Lung (tissue), 12 donors: ENCODE results near the gene MTAP. TPM values are rescaled to one million over a fixed set of nuclear protein-coding genes. Genes with fewer than 3 reads are reported as not detected.
"Not testable (repeated sequence)": the region's sequence is repeated elsewhere in the genome, so short reads cannot be mapped to it uniquely, and the experiment has no call there.

Source experiments
- ATAC-seq: fragments of 200-7000 bp; cut with Tn5 transposase; one replicate; pipeline ENCODE4 v1.9.1; 2020; ENCODE audit warnings: moderate number of reproducible peaks; ENCODE audit not compliant: insufficient read depth, low FRiP score
- DNase-seq, 3 donors: peaks; one replicate each; pipeline ENCODE4 v3.0.0-alpha.2; 2013 to 2017
- H3K27ac ChIP-seq, 2 donors: one replicate each; pipeline ENCODE4 v1.5.1; 2013; ENCODE audit warnings: mild to moderate bottlenecking in 2 of 2, moderate library complexity in 2 of 2, control low read depth in 1 of 2, inconsistent platforms in 1 of 2, low read depth in 1 of 2, low read length in 1 of 2
- H3K27me3 ChIP-seq, 3 donors: one replicate each; pipeline ENCODE4 v1.5.1; 2013; ENCODE audit warnings: low read length in 2 of 3; ENCODE audit not compliant: control insufficient read depth in 3 of 3, insufficient read depth in 3 of 3
- H3K36me3 ChIP-seq, 4 donors: one replicate each; pipeline ENCODE4 v1.5.1; 2013; ENCODE audit warnings: low read length in 4 of 4, mild to moderate bottlenecking in 1 of 4, moderate library complexity in 1 of 4; ENCODE audit not compliant: control insufficient read depth in 4 of 4, insufficient read depth in 4 of 4
- H3K4me1 ChIP-seq, 5 donors: one replicate each; pipeline ENCODE4 v1.5.1; 2013; ENCODE audit warnings: low read length in 5 of 5, mild to moderate bottlenecking in 2 of 5, moderate library complexity in 1 of 5; ENCODE audit not compliant: control insufficient read depth in 5 of 5, insufficient read depth in 5 of 5
- H3K4me3 ChIP-seq: one replicate; pipeline ENCODE4 v1.5.1; 2013; ENCODE audit warnings: mild to moderate bottlenecking, control low read depth, moderate library complexity
- H3K9ac ChIP-seq, 2 donors: one replicate each; pipeline ENCODE4 v1.5.1; 2013; ENCODE audit warnings: low read length in 2 of 2, control low read depth in 1 of 2; ENCODE audit not compliant: insufficient read depth in 1 of 2
- H3K9me3 ChIP-seq, 4 donors: one replicate each; pipeline ENCODE4 v1.5.1; 2013; ENCODE audit warnings: low read length in 3 of 4, mild to moderate bottlenecking in 1 of 4, moderate library complexity in 1 of 4; ENCODE audit not compliant: control insufficient read depth in 4 of 4, insufficient read depth in 3 of 4
- WGBS, 2 donors: extraction: QIAGEN DNeasy Blood & Tissue Kit; methylation state at CpG; one replicate each; pipeline ENCODE4 v1.1.7; 2013; 5-methylcytosine and 5-hydroxymethylcytosine counted together
- polyA plus RNA-seq, 2 donors: library from polyadenylated mRNA; stranded (reverse); fragments of 200-250 nt; gene quantifications; one replicate each; pipeline ENCODE4 v1.2.1, GENCODE V29; 2013
- total RNA-seq, 2 donors: library from RNA; depleted of rRNA in 1 of 2; stranded (reverse); fragments of >200 nt in 1 of 2; gene quantifications; one replicate each; pipeline ENCODE4 v1.2.1, GENCODE V29; 2014 to 2021
- TF ChIP-seq, protein P1 (sequence below): IDR thresholded peaks from 2 replicates; pipeline ENCODE4 v1.5.1; 2012; ENCODE audit warnings: mild to moderate bottlenecking; ENCODE audit errors: control extremely low read depth, extremely low read depth
- donor health status: control.
- donor health status: control.
- donor health status: Bipolar disorder and iron deficiency.
- donor health status: healthy.
- donor health status: DM: yes; HTN: yes; CAD: no.

MTAP gene
- total and polyA plus RNA-seq, 4 donors: 10.0 to 31.5 (median 18.8) TPM

DNA sequence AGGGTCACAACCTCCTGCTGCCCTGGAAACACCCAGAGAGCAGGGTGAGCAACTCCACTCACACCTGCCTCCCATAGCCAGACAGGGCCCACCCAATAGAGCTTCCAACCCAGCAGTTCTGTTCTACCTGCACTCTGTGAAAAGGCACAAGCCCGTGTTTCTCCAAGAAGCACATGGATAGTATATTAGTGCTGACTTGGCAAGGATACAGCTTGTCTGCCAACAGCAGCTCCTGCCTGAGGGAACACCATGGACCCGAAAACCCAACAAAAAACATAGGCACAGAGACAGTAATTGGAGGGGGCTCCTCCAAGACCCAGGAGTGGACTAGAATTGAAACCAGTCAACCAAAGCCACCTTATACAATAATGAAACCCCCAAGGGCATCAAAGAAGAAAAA is 143.2 kb downstream of the MTAP start:
- Histone ChIP-seq H3K4me3 (no peak overlapping the region), H3K9me3 (no peaks in the 10 kb centered on the region), H3K27me3 (no peaks in the 10 kb centered on the region), H3K27ac (no peak overlapping the region), H3K36me3 (no peaks in the 10 kb centered on the region), H3K9ac (no peak overlapping the region), H3K4me1 (no peaks in the 10 kb centered on the region)
- ATAC-seq: no peak
- WGBS, 2 donors: 88 to 97% methylated on average over 2 of the region's 2 CpGs
- TF ChIP-seq, protein P1, sequence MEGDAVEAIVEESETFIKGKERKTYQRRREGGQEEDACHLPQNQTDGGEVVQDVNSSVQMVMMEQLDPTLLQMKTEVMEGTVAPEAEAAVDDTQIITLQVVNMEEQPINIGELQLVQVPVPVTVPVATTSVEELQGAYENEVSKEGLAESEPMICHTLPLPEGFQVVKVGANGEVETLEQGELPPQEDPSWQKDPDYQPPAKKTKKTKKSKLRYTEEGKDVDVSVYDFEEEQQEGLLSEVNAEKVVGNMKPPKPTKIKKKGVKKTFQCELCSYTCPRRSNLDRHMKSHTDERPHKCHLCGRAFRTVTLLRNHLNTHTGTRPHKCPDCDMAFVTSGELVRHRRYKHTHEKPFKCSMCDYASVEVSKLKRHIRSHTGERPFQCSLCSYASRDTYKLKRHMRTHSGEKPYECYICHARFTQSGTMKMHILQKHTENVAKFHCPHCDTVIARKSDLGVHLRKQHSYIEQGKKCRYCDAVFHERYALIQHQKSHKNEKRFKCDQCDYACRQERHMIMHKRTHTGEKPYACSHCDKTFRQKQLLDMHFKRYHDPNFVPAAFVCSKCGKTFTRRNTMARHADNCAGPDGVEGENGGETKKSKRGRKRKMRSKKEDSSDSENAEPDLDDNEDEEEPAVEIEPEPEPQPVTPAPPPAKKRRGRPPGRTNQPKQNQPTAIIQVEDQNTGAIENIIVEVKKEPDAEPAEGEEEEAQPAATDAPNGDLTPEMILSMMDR: no peak
- DNase-seq: no peak

DNA sequence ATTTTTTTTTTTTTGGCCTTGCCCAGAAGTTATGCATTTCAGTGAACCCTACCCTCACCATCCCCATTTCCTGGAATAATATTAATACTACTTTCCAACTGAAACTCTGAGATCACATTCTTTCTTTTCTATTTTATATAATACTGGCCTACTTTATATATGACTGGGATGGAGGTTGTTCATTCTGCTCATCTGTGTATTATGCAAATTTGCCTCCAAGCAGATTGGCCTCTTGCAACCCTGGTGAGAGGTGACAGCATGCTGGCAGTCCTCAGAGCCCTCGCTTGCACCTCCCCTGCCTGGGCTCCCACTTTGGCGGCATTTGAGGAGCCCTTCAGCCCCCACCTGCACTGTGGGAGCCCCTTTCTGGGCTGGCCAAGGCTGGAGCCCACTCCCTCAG is 156.4 kb downstream of the MTAP start:
- ATAC-seq: no peak

DNA sequence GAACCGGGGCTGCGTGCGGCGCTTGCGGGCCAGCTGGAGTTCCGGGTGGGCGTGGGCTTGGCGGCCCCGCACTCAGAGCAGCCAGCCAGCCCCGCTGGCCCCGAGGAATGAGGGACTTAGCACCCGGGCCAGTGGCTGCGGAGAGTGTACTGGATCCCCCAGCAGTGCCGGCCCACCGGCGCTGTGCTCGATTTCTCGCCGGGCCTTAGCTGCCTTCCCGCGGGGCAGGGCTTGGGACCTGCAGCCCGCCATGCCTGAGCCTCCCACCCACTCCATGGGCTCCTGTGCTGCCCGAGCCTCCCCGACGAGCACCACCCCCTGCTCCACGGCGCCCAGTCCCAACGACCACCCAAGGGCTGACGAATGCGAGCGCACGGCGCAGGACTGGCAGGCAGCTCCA is 156.8 kb downstream of the MTAP start:
- WGBS, 2 donors: 89 to 91% methylated on average over 21 to 32 of the region's 33 CpGs
- H3K9ac ChIP-seq, H3K4me3 ChIP-seq, H3K27ac ChIP-seq, DNase-seq, H3K9me3 ChIP-seq, H3K36me3 ChIP-seq, H3K4me1 ChIP-seq, ATAC-seq: not testable (repeated sequence)
- H3K27me3 ChIP-seq: peaks cover 0 to 21% (median 8%) of the 10 kb centered on the region in 3 donors

More for the DNA sequence above, 156.4 kb downstream of the MTAP start:
- H3K9me3 ChIP-seq: no peaks in the 10 kb centered on the region
- TF ChIP-seq, protein P1: no peak
- H3K4me3 ChIP-seq: no peak overlapping the region
- H3K27me3 ChIP-seq: peaks cover 0 to 17% (median 8%) of the 10 kb centered on the region in 3 donors
- no peak overlapping the region for H3K27ac ChIP-seq
- H3K4me1 ChIP-seq: no peaks in the 10 kb centered on the region
- H3K36me3 ChIP-seq: no peaks in the 10 kb centered on the region
- no peak overlapping the region for H3K9ac ChIP-seq
- DNase-seq: no peak
- 79 to 81% methylated on average over 2 of the region's 2 CpGs for WGBS, 2 donors

DNA sequence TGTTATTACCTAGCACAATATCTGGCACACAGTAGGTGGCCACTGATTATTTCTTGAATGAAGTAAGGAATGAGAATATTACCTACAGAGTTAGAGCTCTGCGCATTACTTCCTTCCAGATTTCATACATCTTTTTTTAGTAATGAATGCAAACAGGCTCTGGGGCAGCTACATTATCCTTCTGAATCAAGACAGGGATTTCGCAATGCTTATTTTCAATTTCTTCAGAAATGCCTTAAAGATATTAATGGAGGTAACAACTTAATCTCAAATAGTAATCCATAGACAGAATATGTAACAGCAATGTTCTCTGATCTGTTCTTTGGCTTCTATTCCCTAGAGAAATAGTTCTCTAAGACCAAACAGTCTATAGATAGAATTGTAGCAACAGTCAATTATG is 159.1 kb downstream of the MTAP start:
- DNase-seq: no peak
- no peaks in the 10 kb centered on the region for H3K36me3 ChIP-seq
- ATAC-seq: no peak
- 89 to 93% methylated on average over 2 of the region's 2 CpGs for WGBS, 2 donors
- H3K9ac ChIP-seq: no peak overlapping the region
- H3K27ac ChIP-seq: no peak overlapping the region
- TF ChIP-seq, protein P1: no peak
- H3K9me3 ChIP-seq: peaks cover 0 to 12% (median 0%) of the 10 kb centered on the region in 4 donors
- no peak overlapping the region for H3K4me3 ChIP-seq
- H3K27me3 ChIP-seq: peaks cover 4 to 41% (median 28%) of the 10 kb centered on the region in 3 donors
- H3K4me1 ChIP-seq: peaks cover 0 to 8% (median 7%) of the 10 kb centered on the region in 5 donors
